Smooth muscle cell (in vitro differentiated cells): ENCODE data around the gene ZNF207. TPM values are rescaled to one million over a fixed set of nuclear protein-coding genes. Genes with fewer than 3 reads are reported as not detected.

ENCODE experiments used
- DNase-seq: peaks from one replicate; lab custom pipeline; 2025; ENCODE audit not compliant: unreplicated experiment; lab: John Stamatoyannopoulos, UW
- H2AFZ ChIP-seq: fragments of 200-600 bp; sonication (generic); 2 replicates; pipeline ENCODE4 v1.6.0; 2016; ENCODE audit warnings: antibody characterized with exemption, low read depth, mild to moderate bottlenecking
- H3F3A ChIP-seq: fragments of 200-600 bp; sonication (generic); 2 replicates; pipeline ENCODE4 v1.6.0; 2017; ENCODE audit warnings: antibody characterized with exemption, low read depth
- H3K27ac ChIP-seq: fragments of 200-600 bp; sonication (generic); 2 replicates; pipeline ENCODE4 v1.5.1; 2016; ENCODE audit warnings: low read depth, mild to moderate bottlenecking
- H3K27me3 ChIP-seq: fragments of 200-600 bp; sonication (generic); 2 replicates; pipeline ENCODE4 v1.6.1; 2016; ENCODE audit warnings: low read depth, mild to moderate bottlenecking
- H3K36me3 ChIP-seq: fragments of 200-600 bp; sonication (generic); 2 replicates; pipeline ENCODE4 v1.5.1; 2016; ENCODE audit warnings: low read depth
- H3K4me1 ChIP-seq: fragments of 200-600 bp; sonication (generic); 2 replicates; pipeline ENCODE4 v1.5.1; 2016; ENCODE audit warnings: low read depth
- H3K4me2 ChIP-seq: fragments of 200-600 bp; sonication (generic); 2 replicates; pipeline ENCODE4 v1.6.0; 2016; ENCODE audit warnings: mild to moderate bottlenecking
- H3K4me3 ChIP-seq: fragments of 200-600 bp; sonication (generic); 2 replicates; pipeline ENCODE4 v1.5.1; 2016; ENCODE audit warnings: mild to moderate bottlenecking
- H3K79me2 ChIP-seq: fragments of 200-600 bp; sonication (generic); 2 replicates; pipeline ENCODE4 v1.6.0; 2016; ENCODE audit warnings: low read depth, mild to moderate bottlenecking
- H3K9ac ChIP-seq: fragments of 200-600 bp; sonication (generic); 2 replicates; pipeline ENCODE4 v1.6.0; 2016; ENCODE audit warnings: low read depth
- H3K9me3 ChIP-seq: fragments of 200-600 bp; sonication (generic); replicated peaks from 2 replicates; pipeline ENCODE4 v1.5.1; 2016; ENCODE audit warnings: low read depth
- H4K20me1 ChIP-seq: fragments of 200-600 bp; sonication (generic); 2 replicates; pipeline ENCODE4 v1.6.0; 2016; ENCODE audit warnings: low read depth
- CTCF ChIP-seq: fragments of 200-600 bp; sonication (generic); IDR thresholded peaks from 2 replicates; pipeline ENCODE4 v1.5.1; 2017; ENCODE audit warnings: borderline replicate concordance, mild to moderate bottlenecking, antibody characterized with exemption; ENCODE audit not compliant: insufficient read depth, poor library complexity, severe bottlenecking
- WGBS: methylation state at CpG from one replicate; pipeline ENCODE4 v1.1.7; 2016; ENCODE audit warnings: low lambda C conversion rate; 5-methylcytosine and 5-hydroxymethylcytosine counted together
- polyA plus RNA-seq: library from polyadenylated mRNA; unstranded; fragments of >200 nt; fragmentation: Nextera tagmentation; extraction: Ambion mirVana; gene quantifications from 2 replicates; pipeline ENCODE4 v1.2.1, GENCODE V29; 2016
- total RNA-seq: library from RNA; depleted of rRNA; stranded (reverse); fragments of >200 nt; gene quantifications from 2 replicates; pipeline ENCODE4 v1.2.3, GENCODE V29; 2014

ZNF207 gene
- total and polyA plus RNA-seq, 2 experiments from 2014 or later = 84.3 to 196 TPM

- no peak for TF ChIP-seq CTCF
- H3F3A ChIP-seq = peaks cover 11% of the 10 kb centered on the region
- no peaks in the 10 kb centered on the region for H3K27me3 ChIP-seq
- WGBS = 95% methylated on average over 3 of the region's 3 CpGs
- no peak overlapping the region for H3K4me3 ChIP-seq
- H3K36me3 ChIP-seq = peaks cover 10% of the 10 kb centered on the region
- H4K20me1 ChIP-seq = peaks cover 100% of the 10 kb centered on the region
- H3K4me1 ChIP-seq = peaks cover 20% of the 10 kb centered on the region
- no peaks in the 10 kb centered on the region for H3K9me3 ChIP-seq
- H3K79me2 ChIP-seq = peaks cover 100% of the 10 kb centered on the region
- DNase-seq = no peak
- H3K4me2 ChIP-seq = no peak overlapping the region
- H3K9ac ChIP-seq = no peak overlapping the region
- peak overlapping the region; percentile 37 for H3K27ac ChIP-seq
- H2AFZ ChIP-seq = no peak overlapping the region
These were observed 6.4 kb downstream of the ZNF207 start for GRCh38 chr17:32356378-32356743.

GRCh38 chr17:32356750-32357149, 6.8 kb downstream of the ZNF207 start:
- Histone ChIP-seq H3K4me2 (no peak overlapping the region), H3K9me3 (no peaks in the 10 kb centered on the region), H3F3A (peaks cover 11% of the 10 kb centered on the region), H3K9ac (no peak overlapping the region), H3K36me3 (peaks cover 13% of the 10 kb centered on the region), H3K27me3 (no peaks in the 10 kb centered on the region), H3K27ac (no peak overlapping the region), H3K4me3 (no peak overlapping the region), H4K20me1 (peaks cover 100% of the 10 kb centered on the region), H3K79me2 (peaks cover 100% of the 10 kb centered on the region), H2AFZ (no peak overlapping the region), H3K4me1 (peaks cover 16% of the 10 kb centered on the region)
- no peak for TF ChIP-seq CTCF
- 98% methylated on average over 5 of the region's 5 CpGs for WGBS
- no peak for DNase-seq

GRCh38 chr17:32357615-32358014, 7.7 kb downstream of the ZNF207 start:
- Histone ChIP-seq H3K9ac (no peak overlapping the region), H3K4me3 (no peak overlapping the region), H3K27ac (no peak overlapping the region), H3K9me3 (no peaks in the 10 kb centered on the region), H2AFZ (no peak overlapping the region), H4K20me1 (peaks cover 100% of the 10 kb centered on the region), H3K4me2 (no peak overlapping the region), H3K79me2 (peaks cover 100% of the 10 kb centered on the region), H3K4me1 (peaks cover 8% of the 10 kb centered on the region), H3K27me3 (no peaks in the 10 kb centered on the region), H3F3A (peaks cover 11% of the 10 kb centered on the region), H3K36me3 (peaks cover 18% of the 10 kb centered on the region)
- WGBS = 94% methylated on average over 8 of the region's 8 CpGs
- no peak for DNase-seq
- TF ChIP-seq CTCF = no peak

- TF ChIP-seq CTCF = no peak
These were observed 11.3 kb downstream of the ZNF207 start for GRCh38 chr17:32361270-32361669.

More at GRCh38 chr17:32361270-32361669, 11.3 kb downstream of the ZNF207 start:
- Histone ChIP-seq H3K4me2 (no peak overlapping the region), H3K4me1 (no peaks in the 10 kb centered on the region), H3K9me3 (no peaks in the 10 kb centered on the region), H3K36me3 (peaks cover 42% of the 10 kb centered on the region), H3K9ac (no peak overlapping the region), H2AFZ (no peak overlapping the region), H3K4me3 (no peak overlapping the region), H3F3A (peaks cover 9% of the 10 kb centered on the region), H3K27ac (no peak overlapping the region), H3K27me3 (no peaks in the 10 kb centered on the region), H4K20me1 (peaks cover 100% of the 10 kb centered on the region), H3K79me2 (peaks cover 98% of the 10 kb centered on the region)
- DNase-seq = no peak
- 95% methylated on average over 1 of the region's 1 CpG for WGBS
